NCI-H524 treated with DMSO at 0.1 percent for 48 hours (cell line): ENCODE data around the gene VEZF1.
"Not testable (repeated sequence)": the region's sequence is repeated elsewhere in the genome, so short reads cannot be mapped to it uniquely, and the experiment has no call there.

Experiments used
- DNase-seq: peaks from one replicate; lab custom pipeline; 2025; lab: John Stamatoyannopoulos, UW

Gene VEZF1

DNA sequence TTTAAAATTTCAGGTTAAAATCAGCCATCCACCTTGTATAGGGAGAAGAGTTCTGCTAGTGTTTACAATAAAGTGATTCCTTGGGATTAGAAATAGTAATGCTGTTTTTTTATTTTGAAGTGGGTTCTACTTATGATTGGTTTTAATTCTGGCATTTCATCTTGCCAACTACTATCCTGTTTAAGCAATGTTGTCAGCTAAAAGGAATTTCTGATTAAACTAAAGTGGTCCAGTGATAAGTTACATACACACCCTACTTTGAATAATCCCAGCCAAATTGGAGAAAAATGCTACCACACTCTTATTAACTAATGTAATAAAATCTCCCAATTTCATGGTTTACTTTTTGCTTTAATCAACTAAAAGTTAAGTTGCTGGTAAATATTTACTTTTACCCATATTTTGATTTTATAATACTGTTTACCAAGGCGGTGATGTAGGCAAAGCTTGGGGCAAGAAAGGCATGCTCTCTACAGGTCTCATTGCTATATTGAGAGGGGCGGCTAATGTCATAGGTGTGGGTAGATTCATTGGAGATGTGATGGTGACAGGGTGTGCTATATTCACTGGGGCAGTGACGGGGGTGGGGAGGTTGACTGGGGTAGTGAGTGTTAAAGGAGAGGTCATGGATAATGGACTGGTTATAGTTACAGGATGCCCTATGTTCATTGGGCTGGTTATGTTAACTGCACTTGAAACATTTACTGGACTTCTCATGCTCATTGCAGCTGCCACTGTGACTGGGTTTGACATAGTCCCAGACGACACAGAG is 13.8 kb downstream of the VEZF1 start:
- DNase-seq: not testable (repeated sequence)

GRCh38 chr17:57972151-57972550 is 15.9 kb downstream of the VEZF1 start:
- DNase-seq: no peak

DNA sequence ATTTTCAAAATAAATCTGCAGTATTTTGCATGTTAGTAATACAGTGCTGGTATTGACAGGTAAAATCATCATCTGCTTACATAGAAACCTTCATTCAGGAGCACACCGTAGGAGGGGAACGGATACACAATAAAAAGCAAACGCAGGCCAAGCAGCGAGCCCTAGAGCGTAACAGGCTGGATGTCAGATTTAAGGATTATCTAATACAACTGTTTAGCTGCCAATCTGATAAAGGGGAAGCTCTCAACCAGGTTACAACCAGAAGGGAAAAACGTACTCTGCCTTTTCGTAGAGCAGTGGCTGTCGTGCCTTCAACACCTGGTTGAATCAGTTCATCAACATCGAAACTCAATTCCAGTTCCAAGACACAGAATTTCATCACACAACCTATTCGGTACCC is 16.5 kb downstream of the VEZF1 start:
- DNase-seq: no peak

- DNase-seq: no peak
Measured at GRCh38 chr17:57970710-57971109, 17.3 kb downstream of the VEZF1 start.

- no peak for DNase-seq
Measured at GRCh38 chr17:57968456-57968855, 19.6 kb downstream of the VEZF1 start.

DNA sequence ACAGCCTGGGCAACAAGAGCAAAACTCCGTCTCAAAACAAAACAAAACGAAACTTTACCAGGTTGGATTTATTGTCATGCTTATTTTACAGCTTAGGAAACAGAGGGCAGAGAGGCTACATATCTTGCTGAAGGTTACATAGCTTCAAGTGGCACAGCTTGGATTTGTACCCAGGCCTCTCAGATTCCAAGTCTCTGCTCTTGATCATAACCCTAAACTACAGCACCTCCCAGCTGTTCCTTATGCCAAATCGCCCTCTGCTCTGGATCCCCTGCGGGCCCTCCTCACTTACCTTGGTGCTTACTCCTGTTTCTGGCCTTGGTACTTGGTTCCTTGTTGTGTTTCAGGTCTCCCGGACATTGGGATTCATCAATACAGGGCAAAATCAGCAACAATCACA is 21.2 kb downstream of the VEZF1 start:
- peak; percentile 38 for DNase-seq

- DNase-seq: no peak
Measured at GRCh38 chr17:57966246-57966645, 21.8 kb downstream of the VEZF1 start.

GRCh38 chr17:57965521-57966160 is 22.4 kb downstream of the VEZF1 start:
- DNase-seq: no peak

- DNase-seq: no peak
Measured at GRCh38 chr17:57963149-57963511, 24.9 kb downstream of the VEZF1 start.

- DNase-seq: no peak
Measured at GRCh38 chr17:57962279-57963148, 25.5 kb downstream of the VEZF1 start.

- DNase-seq: no peak
Measured at GRCh38 chr17:57959929-57960328, 28.1 kb downstream of the VEZF1 start.

GRCh38 chr17:57958391-57958790 is 29.7 kb downstream of the VEZF1 start:
- not testable (repeated sequence) for DNase-seq

DNA sequence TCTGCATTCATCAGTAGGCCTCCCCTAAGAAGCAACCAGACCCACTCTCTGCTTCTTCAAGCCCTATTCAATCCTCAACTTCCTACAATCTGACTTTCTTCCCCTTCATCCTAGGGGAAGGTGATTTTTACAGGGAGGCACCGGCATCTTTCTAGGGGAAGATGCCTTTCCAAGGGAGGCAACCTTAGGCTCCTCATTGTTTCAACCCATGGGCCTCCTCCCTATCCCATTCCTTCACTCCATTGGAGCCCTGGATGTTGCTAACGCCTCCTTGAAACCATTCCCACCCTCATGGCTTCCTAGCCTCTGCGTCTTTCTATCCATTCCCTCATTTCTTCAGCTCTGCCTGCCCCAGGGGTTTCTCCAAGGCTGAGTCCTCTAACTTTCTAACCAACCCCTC is 30.2 kb downstream of the VEZF1 start:
- no peak for DNase-seq

GRCh38 chr17:57957120-57957850 is 30.8 kb downstream of the VEZF1 start:
- no peak for DNase-seq

GRCh38 chr17:57956291-57957119 is 31.5 kb downstream of the VEZF1 start:
- DNase-seq: peak; percentile 71

GRCh38 chr17:57955183-57955931 is 32.7 kb downstream of the VEZF1 start, which contains the start of gene CUEDC1:
TSS of gene CUEDC1 (minus strand) at chr17:57955412. CDS start at chr17:57885564, 69,848 bp downstream.
- DNase-seq: no peak

DNA sequence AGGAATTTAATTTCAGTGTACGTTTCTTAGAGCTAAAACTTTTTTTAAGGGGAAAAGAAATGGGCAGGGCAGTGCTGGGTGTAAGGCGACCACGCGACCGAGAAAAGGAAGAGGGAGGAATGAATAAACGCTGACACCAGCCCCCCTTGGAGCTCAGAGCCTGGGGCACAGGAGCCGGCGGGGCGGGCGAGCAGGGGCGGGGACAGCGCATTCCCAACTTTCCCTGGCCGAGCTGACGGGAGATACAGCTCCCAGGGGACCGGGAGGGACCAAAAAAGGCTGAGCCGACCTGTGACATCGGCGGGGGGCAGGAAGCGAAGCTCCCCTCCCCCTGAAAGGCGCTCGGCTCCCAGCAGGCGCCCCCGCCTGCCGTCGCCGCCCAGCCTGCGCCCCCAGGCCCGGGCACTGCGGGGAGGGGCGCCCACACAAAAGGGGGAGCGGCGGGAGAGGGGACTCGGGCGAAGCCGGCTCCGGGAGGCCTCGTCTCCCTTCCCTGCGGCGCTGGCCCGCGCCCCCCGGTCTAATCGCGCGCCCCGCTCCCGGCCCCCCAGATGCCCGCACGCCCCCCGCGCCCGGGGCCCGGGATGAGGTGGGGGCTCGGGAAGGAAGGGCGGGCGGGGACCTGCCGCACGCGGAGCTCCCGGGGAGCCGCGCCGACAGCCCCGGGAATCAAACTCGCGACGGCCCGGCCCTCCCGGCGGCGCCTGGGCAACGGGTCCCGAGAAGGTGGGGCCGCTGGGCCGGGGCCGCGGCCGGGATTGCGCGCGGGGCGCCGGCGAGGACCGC is 33.5 kb downstream of the VEZF1 start:
- DNase-seq: no peak

DNA sequence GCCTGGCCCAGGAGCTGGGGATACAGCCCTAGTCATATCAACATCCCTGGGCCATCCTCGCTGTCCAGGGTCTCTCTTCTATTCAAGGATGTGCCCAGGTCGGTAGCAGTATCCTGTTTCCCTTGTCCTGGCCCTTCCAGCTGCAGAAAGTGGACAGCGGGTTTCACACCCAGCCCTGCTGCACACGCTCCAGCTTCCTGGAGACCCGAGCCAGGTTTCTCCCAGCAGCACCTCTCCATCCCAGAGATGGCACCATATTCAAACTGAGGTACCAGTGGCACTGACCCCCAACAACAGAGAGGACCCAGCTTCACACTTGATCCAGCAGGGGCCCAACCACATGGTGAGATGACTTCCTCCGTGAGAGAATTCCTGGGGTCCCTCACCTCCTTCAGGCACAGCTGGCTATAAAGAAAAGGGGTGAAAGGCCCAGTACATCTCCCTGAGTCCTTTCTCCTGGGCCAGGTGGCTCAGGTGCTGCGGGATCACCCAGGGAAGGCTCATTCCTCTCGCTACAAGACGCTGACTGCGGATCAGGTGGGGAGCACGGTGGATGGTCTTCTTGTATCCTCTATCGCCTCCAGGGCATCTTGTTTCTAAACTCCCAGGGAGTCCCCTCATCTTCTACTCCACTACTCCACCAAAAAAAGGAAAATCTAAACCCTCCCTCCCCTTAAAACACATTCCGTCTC is 34.2 kb downstream of the VEZF1 start:
- no peak for DNase-seq

DNA sequence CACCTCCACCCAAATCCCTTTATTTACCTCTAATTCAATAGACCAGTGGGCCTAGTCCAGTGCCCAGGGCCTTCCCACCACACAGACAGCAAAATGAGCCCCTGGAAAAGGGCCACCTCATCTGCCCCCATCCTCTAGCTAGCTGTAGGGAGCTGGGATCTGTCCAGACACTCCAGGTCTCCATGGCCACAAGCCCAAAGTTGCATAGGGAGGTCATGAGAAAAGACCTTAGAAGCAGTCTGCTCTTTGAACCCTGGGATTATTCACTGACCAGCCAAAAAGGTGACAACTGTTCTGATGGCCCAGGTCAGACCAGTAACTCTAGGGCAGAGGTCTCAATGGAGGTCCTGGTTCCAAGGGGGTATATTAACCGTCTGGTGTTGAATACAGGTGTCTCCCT is 34.8 kb downstream of the VEZF1 start:
- DNase-seq: no peak
